Glutamatergic neuron (in vitro differentiated cells): ENCODE data around the gene ELMO1. TPM values are rescaled to one million over a fixed set of nuclear protein-coding genes. Genes with fewer than 3 reads are reported as not detected.

Source experiments
- DNase-seq: peaks from one replicate; pipeline ENCODE4 v3.0.0; 2022
- H3K27ac Mint-ChIP-seq: one replicate; pipeline ENCODE4 v1.8.0; 2020; ENCODE audit warnings: mild to moderate bottlenecking, mixed read lengths, inconsistent platforms; ENCODE audit not compliant: unreplicated experiment
- H3K27me3 Mint-ChIP-seq: one replicate; pipeline ENCODE4 v1.8.0; 2020; ENCODE audit warnings: mild to moderate bottlenecking, moderate library complexity, mixed read lengths, inconsistent platforms; ENCODE audit not compliant: unreplicated experiment
- H3K36me3 Mint-ChIP-seq: one replicate; pipeline ENCODE4 v1.8.0; 2020; ENCODE audit warnings: mild to moderate bottlenecking, mixed read lengths, inconsistent platforms; ENCODE audit not compliant: unreplicated experiment
- H3K4me1 Mint-ChIP-seq: one replicate; pipeline ENCODE4 v1.8.0; 2020; ENCODE audit warnings: mild to moderate bottlenecking, low read depth, mixed read lengths, inconsistent platforms; ENCODE audit not compliant: unreplicated experiment
- H3K4me3 Mint-ChIP-seq: one replicate; pipeline ENCODE4 v1.8.0; 2020; ENCODE audit warnings: mild to moderate bottlenecking, mixed read lengths, inconsistent platforms; ENCODE audit not compliant: unreplicated experiment
- H3K9me3 Mint-ChIP-seq: one replicate; pipeline ENCODE4 v1.8.0; 2020; ENCODE audit warnings: mild to moderate bottlenecking, moderate library complexity, mixed read lengths, inconsistent platforms; ENCODE audit not compliant: unreplicated experiment
- CTCF ChIP-seq: fragments of 200-600 bp; sonication (generic); IDR thresholded peaks from one replicate; pipeline ENCODE4 v1.5.0; 2021; ENCODE audit not compliant: partially characterized antibody, unreplicated experiment
- total RNA-seq: library from RNA; stranded (reverse); fragmentation: NEBNext Ultra II Directional; extraction: Animal tissue kit (Norgen Biotek cat#: 25700); gene quantifications from one replicate; pipeline ENCODE4 v1.2.1, GENCODE V29; 2021; ENCODE audit not compliant: unreplicated experiment

Gene ELMO1
- total RNA-seq, 1 donor from 2014 or later: 5.5 TPM

GRCh38 chr7:37041461-37041860 is 407.2 kb downstream of the ELMO1 start:
- H3K4me3 Mint-ChIP-seq: no peak overlapping the region
- TF ChIP-seq CTCF: no peak
- peaks cover 8% of the 10 kb centered on the region for H3K4me1 Mint-ChIP-seq
- no peaks in the 10 kb centered on the region for H3K9me3 Mint-ChIP-seq
- DNase-seq: no peak
- peaks cover 2% of the 10 kb centered on the region for H3K27me3 Mint-ChIP-seq
- H3K27ac Mint-ChIP-seq: no peak overlapping the region
- no peaks in the 10 kb centered on the region for H3K36me3 Mint-ChIP-seq

GRCh38 chr7:37040330-37040729 is 408.3 kb downstream of the ELMO1 start:
- TF ChIP-seq CTCF: no peak

GRCh38 chr7:37039131-37039749 is 409.4 kb downstream of the ELMO1 start:
- Mint-ChIP-seq H3K36me3 (no peaks in the 10 kb centered on the region), H3K9me3 (no peaks in the 10 kb centered on the region), H3K4me3 (no peak overlapping the region), H3K27ac (no peak overlapping the region), H3K4me1 (no peaks in the 10 kb centered on the region), H3K27me3 (peaks cover 2% of the 10 kb centered on the region)
- DNase-seq: no peak
- TF ChIP-seq CTCF: no peak

More at GRCh38 chr7:37040330-37040729, 408.3 kb downstream of the ELMO1 start:
- Mint-ChIP-seq H3K27ac (no peak overlapping the region), H3K4me3 (no peak overlapping the region), H3K36me3 (no peaks in the 10 kb centered on the region), H3K9me3 (no peaks in the 10 kb centered on the region), H3K27me3 (peaks cover 2% of the 10 kb centered on the region), H3K4me1 (no peaks in the 10 kb centered on the region)
- no peak for DNase-seq

DNA sequence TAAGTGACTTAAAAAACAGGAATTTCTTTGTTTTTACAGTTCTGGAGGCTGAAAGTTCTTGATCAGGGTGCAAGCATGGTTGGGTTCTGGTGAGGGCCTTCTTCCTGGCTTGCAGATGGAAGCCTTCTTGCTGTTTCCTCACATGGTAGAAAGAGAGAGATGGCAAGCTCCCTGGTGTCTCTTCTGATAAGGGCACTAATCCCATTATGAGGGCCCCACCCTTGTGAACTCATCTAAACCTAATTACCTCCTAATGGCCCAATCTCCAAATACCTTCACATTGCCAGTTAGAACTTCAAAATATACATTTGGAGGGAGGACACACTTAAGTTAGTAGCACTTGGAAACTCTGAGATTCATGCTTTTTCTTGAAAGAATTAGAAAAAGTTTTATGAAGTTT is 410.0 kb downstream of the ELMO1 start:
- H3K4me3 Mint-ChIP-seq: no peak overlapping the region
- peaks cover 2% of the 10 kb centered on the region for H3K27me3 Mint-ChIP-seq
- TF ChIP-seq CTCF: no peak
- H3K27ac Mint-ChIP-seq: no peak overlapping the region
- no peak for DNase-seq
- H3K36me3 Mint-ChIP-seq: no peaks in the 10 kb centered on the region
- no peaks in the 10 kb centered on the region for H3K9me3 Mint-ChIP-seq
- H3K4me1 Mint-ChIP-seq: no peaks in the 10 kb centered on the region

GRCh38 chr7:37037286-37037685 is 411.4 kb downstream of the ELMO1 start:
- no peaks in the 10 kb centered on the region for H3K9me3 Mint-ChIP-seq
- no peak for DNase-seq
- TF ChIP-seq CTCF: no peak
- H3K27me3 Mint-ChIP-seq: peaks cover 2% of the 10 kb centered on the region
- H3K4me1 Mint-ChIP-seq: no peaks in the 10 kb centered on the region
- no peaks in the 10 kb centered on the region for H3K36me3 Mint-ChIP-seq
- no peak overlapping the region for H3K27ac Mint-ChIP-seq
- H3K4me3 Mint-ChIP-seq: no peak overlapping the region
